ENCODE results near the gene RPGR. TPM values are rescaled to one million over a fixed set of nuclear protein-coding genes. Genes with fewer than 3 reads are reported as not detected.

RPGR gene
- total RNA-seq, 1 experiment from 2014 or later, result 8.4 TPM

GRCh38 chrX:38221391-38221929 is 105.8 kb downstream of the RPGR start:
- Histone ChIP-seq H3K4me3 (no peak overlapping the region), H3K9me3 (replicated peaks) (no peaks in the 10 kb centered on the region), H3K36me3 (no peaks in the 10 kb centered on the region), H3K27ac (no peak overlapping the region), H3K4me1 (replicated peaks) (peaks cover 6% of the 10 kb centered on the region; the same call in 1 of the 2 replicates), H3K27me3 (replicated peaks) (no peaks in the 10 kb centered on the region)
- DNase-seq (ENCODE audit: low read depth in 1 of 2, low spot score in 2 of 2), result no peak

- peak within 1 kb of the TSS; percentile 41 for H3K4me3 ChIP-seq
- H3K36me3 ChIP-seq, result no peaks in the 10 kb centered on the region
- H3K27me3 ChIP-seq (replicated peaks), result no peaks in the 10 kb centered on the region
- no peak for DNase-seq (ENCODE audit: low read depth in 1 of 2, low spot score in 2 of 2)
- no peaks in the 10 kb centered on the region for H3K9me3 ChIP-seq (replicated peaks)
- peaks cover 6% of the 10 kb centered on the region; the same call in 1 of the 2 replicates for H3K4me1 ChIP-seq (replicated peaks)
- H3K27ac ChIP-seq, result no peak within 1 kb of the TSS
These were observed 106.6 kb downstream of the RPGR start, which contains the start of gene SRPX for GRCh38 chrX:38220415-38221390. TSS of gene SRPX (minus strand) at chrX:38220871. CDS start at chrX:38220792, 79 bp downstream.

GRCh38 chrX:38220024-38220414 is 107.3 kb downstream of the RPGR start:
- no peaks in the 10 kb centered on the region for H3K36me3 ChIP-seq
- peak overlapping the region; percentile 41 for H3K4me3 ChIP-seq
- no peaks in the 10 kb centered on the region for H3K27me3 ChIP-seq (replicated peaks)
- no peaks in the 10 kb centered on the region for H3K9me3 ChIP-seq (replicated peaks)
- peak; percentile 44 to 52 for DNase-seq (ENCODE audit: low read depth in 1 of 2, low spot score in 2 of 2)
- no peak overlapping the region for H3K27ac ChIP-seq
- peaks cover 9% of the 10 kb centered on the region for H3K4me1 ChIP-seq (replicated peaks)

Other genes with a start within 250 kb of the RPGR start
- 8.5 and 13.4 TPM in 2 replicates for gene SRPX, start 106.6 kb downstream of the RPGR start, total RNA-seq (2014; rRNA removed; shearing (Covaris generic))
- not detected in 2 replicates for gene OTC, start 25.1 kb upstream of the RPGR start, total RNA-seq (2014; rRNA removed; shearing (Covaris generic))
- gene TSPAN7, start 234.0 kb upstream of the RPGR start, total RNA-seq (2014; rRNA removed; shearing (Covaris generic)), result 0.08 TPM in 1 of 2 replicates, not detected in the other